Spleen (tissue), 7 donors: ENCODE results near the gene FTO.

Experiments
- CTCF ChIP-seq, 11 experiments: fragments of 200-600 bp in 7 of 11; fragments of 450-650 bp in 4 of 11; sonication (generic) in 4 of 11; IDR thresholded peaks in 8 of 11; conservative IDR thresholded peaks in 3 of 11; 1 replicate in 7 of 11; 2 replicates in 4 of 11; pipeline versions ENCODE4 v1.4.0 to v1.8.0; 2016 to 2021; ENCODE audit warnings: antibody characterized with exemption in 11 of 11, inconsistent platforms in 4 of 11, mild to moderate bottlenecking in 1 of 11
- POLR2AphosphoS5 ChIP-seq, 3 donors: sonication (generic); formaldehyde crosslinking; IDR thresholded peaks; one replicate each; pipeline ENCODE4 v1.5.1; 2017; ENCODE audit warnings: antibody characterized with exemption in 3 of 3
- donor health status: DM: no; HTN: no; CAD: no; lungs with moderate emphysema.
- donor health status: DM: no; HTN: no; CAD: no.
- donor health status: DM: no; HTN: no; CAD: no.

- TF ChIP-seq CTCF (IDR thresholded peaks at IDR 0.05 in 8 of 11, conservative IDR thresholded peaks at IDR 0.05 in 3 of 11) (no peak), POLR2AphosphoS5 (IDR thresholded peaks at IDR 0.05) (no peak)
These were observed 395.7 kb downstream of the FTO start for GRCh38 chr16:54099627-54100026.
